ENCODE results near the gene PIK3C2G. TPM values are rescaled to one million over a fixed set of nuclear protein-coding genes. Genes with fewer than 3 reads are reported as not detected.

Gene PIK3C2G
- polyA plus RNA-seq, 1 of the 3 experiments (the other 2 are of a cell fraction), result 0.02 TPM

GRCh38 chr12:18262514-18262913 is 1.2 kb downstream of the PIK3C2G start:
- Histone ChIP-seq H3K9me3 (no peaks in the 10 kb centered on the region), H3K36me3 (replicated peaks in 1 of 2; ENCODE audit: control insufficient read depth in 1 of 2, insufficient read depth in 2 of 2, low read length in 1 of 2) (no peaks in the 10 kb centered on the region), H3K9me2 (no peaks in the 10 kb centered on the region), H3K4me3 (ENCODE audit: low read depth in 2 of 2, low read length in 1 of 2) (no peak overlapping the region), H3F3A (replicated peaks; ENCODE audit: insufficient read depth) (no peaks in the 10 kb centered on the region), H3K4me2 (no peak overlapping the region), H2AFZ (ENCODE audit: low read depth) (no peak overlapping the region), H3K27me3 (ENCODE audit: insufficient read depth) (no peaks in the 10 kb centered on the region; the same call in 1 of the 2 replicates), H3K4me1 (ENCODE audit: control insufficient read depth in 1 of 2, insufficient read depth in 2 of 2, low read depth in 1 of 2, low read length in 1 of 2) (no peaks in the 10 kb centered on the region; a peak in 1 of 4 replicates), H4K20me1 (ENCODE audit: insufficient read depth) (no peaks in the 10 kb centered on the region), H3K9ac (no peak overlapping the region), H3K27ac (ENCODE audit: low read depth in 2 of 2, low read length in 1 of 2) (peak overlapping the region in 1 of 2 experiments; percentile 87; a peak in 2 of 4 replicates), H3K79me2 (ENCODE audit: insufficient read depth) (no peaks in the 10 kb centered on the region)
- CTCF ChIA-PET, result interaction anchor here (2.6 kb wide), 1 partner anchor 13 kb away, joined by 20 read pairs; no protein-coding TSS in a partner anchor
- WGBS (ENCODE audit: low lambda C conversion rate), result 4% methylated on average over 2 of the region's 2 CpGs
- TF ChIP-seq RFX5 (IDR thresholded peaks at IDR 0.05; ENCODE audit: low read length), result no peak
- no peak for TF ChIP-seq USF1 (IDR thresholded peaks at IDR 0.05; ENCODE audit: borderline replicate concordance, low read depth)
- no peak for TF ChIP-seq NFIC (IDR thresholded peaks at IDR 0.05; ENCODE audit: borderline replicate concordance)
- TF ChIP-seq ELF1 (IDR thresholded peaks at IDR 0.05), result no peak
- TF ChIP-seq FOXM1 (IDR thresholded peaks at IDR 0.05; ENCODE audit: low read depth), result no peak
- no peak for TF ChIP-seq MEF2A (IDR thresholded peaks at IDR 0.05; ENCODE audit: borderline replicate concordance, low read depth)
- no peak for TF ChIP-seq REST (IDR thresholded peaks at IDR 0.05; ENCODE audit: low read depth, low read length)
- no peak for TF ChIP-seq NRF1 (IDR thresholded peaks at IDR 0.05; ENCODE audit: low read depth, low read length)
- TF ChIP-seq, protein P1, sequence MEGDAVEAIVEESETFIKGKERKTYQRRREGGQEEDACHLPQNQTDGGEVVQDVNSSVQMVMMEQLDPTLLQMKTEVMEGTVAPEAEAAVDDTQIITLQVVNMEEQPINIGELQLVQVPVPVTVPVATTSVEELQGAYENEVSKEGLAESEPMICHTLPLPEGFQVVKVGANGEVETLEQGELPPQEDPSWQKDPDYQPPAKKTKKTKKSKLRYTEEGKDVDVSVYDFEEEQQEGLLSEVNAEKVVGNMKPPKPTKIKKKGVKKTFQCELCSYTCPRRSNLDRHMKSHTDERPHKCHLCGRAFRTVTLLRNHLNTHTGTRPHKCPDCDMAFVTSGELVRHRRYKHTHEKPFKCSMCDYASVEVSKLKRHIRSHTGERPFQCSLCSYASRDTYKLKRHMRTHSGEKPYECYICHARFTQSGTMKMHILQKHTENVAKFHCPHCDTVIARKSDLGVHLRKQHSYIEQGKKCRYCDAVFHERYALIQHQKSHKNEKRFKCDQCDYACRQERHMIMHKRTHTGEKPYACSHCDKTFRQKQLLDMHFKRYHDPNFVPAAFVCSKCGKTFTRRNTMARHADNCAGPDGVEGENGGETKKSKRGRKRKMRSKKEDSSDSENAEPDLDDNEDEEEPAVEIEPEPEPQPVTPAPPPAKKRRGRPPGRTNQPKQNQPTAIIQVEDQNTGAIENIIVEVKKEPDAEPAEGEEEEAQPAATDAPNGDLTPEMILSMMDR (IDR thresholded peaks at IDR 0.05), result no peak
- no peak for TF ChIP-seq JUND (IDR thresholded peaks at IDR 0.05)
- TF ChIP-seq EP300 (IDR thresholded peaks at IDR 0.05; ENCODE audit: borderline replicate concordance in 1 of 2, low read depth in 1 of 2, low read length in 1 of 2), result no peak
- TF ChIP-seq TCF12 (IDR thresholded peaks at IDR 0.05), result no peak
- TF ChIP-seq MAX (IDR thresholded peaks at IDR 0.05; ENCODE audit: low read depth), result no peak
- TF ChIP-seq EZH2phosphoT487 (IDR thresholded peaks at IDR 0.05; ENCODE audit: borderline replicate concordance, low read depth), result no peak
- TF ChIP-seq FOSL2 (IDR thresholded peaks at IDR 0.05; ENCODE audit: borderline replicate concordance, low read depth), result no peak
- TF ChIP-seq RAD21 (IDR thresholded peaks at IDR 0.05; ENCODE audit: low read length), result no peak
- POLR2A ChIA-PET, result no interaction called here
- no peak for DNase-seq

Measured in SK-N-SH (cell line).